K562 (cell line): ENCODE data around the gene ZNF593OS. TPM values are rescaled to one million over a fixed set of nuclear protein-coding genes. Genes with fewer than 3 reads are reported as not detected.

Experiments
- BRD9 ChIP-seq: fragments of 450-650 bp; IDR thresholded peaks from 2 replicates; pipeline ENCODE4 v1.6.1; 2018; ENCODE audit warnings: low read depth; ENCODE audit not compliant: partially characterized antibody
- ETS2 ChIP-seq: IDR thresholded peaks from 2 replicates; pipeline ENCODE4 v1.6.1; 2016; ENCODE audit warnings: borderline replicate concordance, missing genetic modification characterization, mild to moderate bottlenecking, moderate library complexity, missing compliant biosample characterization; ENCODE audit not compliant: poor library complexity, severe bottlenecking
- GMEB1 ChIP-seq: fragments of 250-450 bp; sonication (Bioruptor Pico); IDR thresholded peaks from 2 replicates; pipeline ENCODE4 v1.4.0; 2020; ENCODE audit warnings: mild to moderate bottlenecking
- GTF3C2 ChIP-seq: IDR thresholded peaks from 3 replicates; pipeline ENCODE4 v1.6.1; 2011; ENCODE audit warnings: borderline replicate concordance, mild to moderate bottlenecking, moderate library complexity; ENCODE audit not compliant: insufficient read length; ENCODE audit errors: extremely low read depth
- SLC30A9 ChIP-seq: fragments of 250-450 bp; sonication (Bioruptor Pico); IDR thresholded peaks from 2 replicates; pipeline ENCODE4 v1.8.0; 2022; ENCODE audit warnings: mild to moderate bottlenecking, moderate library complexity
- THRA ChIP-seq: fragments of 450-650 bp; IDR thresholded peaks from 2 replicates; pipeline ENCODE4 v1.6.1; 2017; ENCODE audit warnings: mild to moderate bottlenecking, moderate library complexity
- ZBTB11 ChIP-seq, 3 experiments: fragments of 200-800 bp in 1 of 3; fragments of 250-450 bp in 1 of 3; fragments of 450-650 bp in 1 of 3; sonication (Bioruptor Pico) in 1 of 3; sonication (Bioruptor generic) in 1 of 3; formaldehyde crosslinking in 1 of 3; IDR thresholded peaks; 2 replicates each; pipeline versions ENCODE4 v1.6.1 to v1.8.0; 2016 to 2022; ENCODE audit warnings: mild to moderate bottlenecking in 2 of 3, missing genetic modification characterization in 2 of 3, missing compliant biosample characterization in 1 of 3, moderate library complexity in 1 of 3
- ZC3H11A ChIP-seq: IDR thresholded peaks from 2 replicates; pipeline ENCODE4 v1.6.1; 2012; ENCODE audit warnings: low read depth, low read length, improper control_type of control experiment
- ZFP1 ChIP-seq: fragments of 450-650 bp; formaldehyde crosslinking; IDR thresholded peaks from 2 replicates; pipeline ENCODE4 v1.4.0; 2020; ENCODE audit warnings: mild to moderate bottlenecking, mixed read lengths
- ZNF140 ChIP-seq: fragments of 250-450 bp; sonication (Bioruptor Pico); IDR thresholded peaks from 2 replicates; pipeline ENCODE4 v1.8.0; 2021; ENCODE audit warnings: moderate library complexity, mild to moderate bottlenecking, inconsistent platforms
- ZNF23 ChIP-seq: fragments of 250-450 bp; sonication (Bioruptor Pico); IDR thresholded peaks from 2 replicates; pipeline ENCODE4 v1.4.0; 2020; ENCODE audit warnings: mild to moderate bottlenecking
- ZNF57 ChIP-seq: fragments of 450-650 bp; formaldehyde crosslinking; IDR thresholded peaks from 2 replicates; pipeline ENCODE4 v1.4.0; 2020; ENCODE audit warnings: mild to moderate bottlenecking, moderate library complexity
- ZNF584 ChIP-seq: fragments of 200-800 bp; sonication (Bioruptor generic); IDR thresholded peaks from 2 replicates; pipeline ENCODE4 v1.6.1; 2016; ENCODE audit warnings: low read depth, mild to moderate bottlenecking, missing genetic modification characterization, missing compliant biosample characterization
- polyA plus RNA-seq, 8 experiments: library from polyadenylated mRNA; depleted of rRNA in 4 of 8; stranded (reverse) in 5 of 8; unstranded in 3 of 8; fragments of >200 nt; fragmentation: Nextera tagmentation in 2 of 8; fragmentation: Illumina TruSeq in 1 of 8; extraction: Ambion mirVana in 2 of 8; extraction: Trizol in 1 of 8; gene quantifications; 2 replicates each; pipeline versions ENCODE4 v1.2.1 to v1.2.3, GENCODE V29; 2011 to 2014; ENCODE audit warnings: inconsistent platforms in 1 of 8, missing spikeins in 1 of 8
- total RNA-seq, 7 experiments: library from RNA; depleted of rRNA in 6 of 7; stranded (reverse); fragments of >200 nt in 6 of 7; fragmentation: Illumina TruSeq in 2 of 7; extraction: Trizol in 2 of 7; gene quantifications; 2 replicates each; pipeline versions ENCODE4 v1.2.1 to v1.2.3, GENCODE V29; 2011 to 2021; ENCODE audit warnings: low replicate concordance in 1 of 7

Gene ZNF593OS
- total and polyA plus RNA-seq, 9 of the 15 experiments (the other 6 are each of a cell fraction or from before 2014, with no cell fraction given) = 0.24 to 0.27 TPM; not detected in 7

GRCh38 chr1:26164036-26164860, 7.4 kb downstream of the ZNF593OS start (continued):
- peak; percentile 19 for TF ChIP-seq GTF3C2
- no peak for TF ChIP-seq ZNF140
- no peak for TF ChIP-seq ZFP1 (CRISPR knock-in tag)
- no peak for TF ChIP-seq ZC3H11A
- TF ChIP-seq ZNF584 (CRISPR knock-in tag) = no peak
- no peak for TF ChIP-seq ZNF23
- TF ChIP-seq GMEB1 = 0 out of 2 replicates have a peak, but pooled peaks have one; percentile 46
- TF ChIP-seq SLC30A9 (CRISPR knock-in tag) = 0 out of 2 replicates have a peak, but pooled peaks have one; percentile 29
- no peak for TF ChIP-seq THRA
- 0 out of 6 replicates have a peak, but pooled peaks of 1 of the 3 experiments have one; percentile 27 for TF ChIP-seq ZBTB11 (CRISPR knock-in tag; IDR thresholded peaks at IDR 0.05)
- no peak for TF ChIP-seq BRD9
- TF ChIP-seq ETS2 (tag) = no peak
- TF ChIP-seq ZNF57 (CRISPR knock-in tag) = no peak
